NCI-H2196 (cell line): Measurements from ENCODE around the gene RAPGEF4.
A peak's percentile ranks its signal among the peaks of the same experiment; 100 is the strongest.

Source experiments
- DNase-seq: peaks from one replicate; lab custom pipeline; 2025; ENCODE audit not compliant: unreplicated experiment; lab: John Stamatoyannopoulos, UW

RAPGEF4 gene

GRCh38 chr2:173053043-173053699 is 317.5 kb downstream of the RAPGEF4 start:
- no peak for DNase-seq

GRCh38 chr2:173054466-173054865 is 318.8 kb downstream of the RAPGEF4 start:
- DNase-seq: no peak

GRCh38 chr2:173056705-173057364 is 321.2 kb downstream of the RAPGEF4 start:
- no peak for DNase-seq

- DNase-seq: no peak
These were observed 322.5 kb downstream of the RAPGEF4 start for GRCh38 chr2:173058097-173058496.

- DNase-seq: no peak
These were observed 323.0 kb downstream of the RAPGEF4 start for GRCh38 chr2:173058673-173059072.

- no peak for DNase-seq
These were observed 323.6 kb downstream of the RAPGEF4 start for GRCh38 chr2:173059292-173059691.

- DNase-seq: no peak
These were observed 324.4 kb downstream of the RAPGEF4 start for GRCh38 chr2:173059971-173060461.

GRCh38 chr2:173062801-173063200 is 327.2 kb downstream of the RAPGEF4 start:
- DNase-seq: no peak

- no peak for DNase-seq
These were observed 328.6 kb downstream of the RAPGEF4 start for GRCh38 chr2:173064151-173064805.

- no peak for DNase-seq
These were observed 331.4 kb downstream of the RAPGEF4 start for GRCh38 chr2:173066887-173067676.

GRCh38 chr2:173075056-173075780 is 339.6 kb downstream of the RAPGEF4 start:
- DNase-seq: peak; percentile 42

GRCh38 chr2:173075781-173076580 is 340.3 kb downstream of the RAPGEF4 start, which contains the start of gene MAP3K20:
TSS of gene MAP3K20 (plus strand) at chr2:173075846. CDS start at chr2:173091032, 15,186 bp downstream.
- DNase-seq: peak; percentile 61

GRCh38 chr2:173076581-173077345 is 341.1 kb downstream of the RAPGEF4 start:
- DNase-seq: no peak

- no peak for DNase-seq
These were observed 342.0 kb downstream of the RAPGEF4 start for GRCh38 chr2:173077506-173078177.

- no peak for DNase-seq
These were observed 343.5 kb downstream of the RAPGEF4 start for GRCh38 chr2:173079141-173079540.

- no peak for DNase-seq
These were observed 344.6 kb downstream of the RAPGEF4 start for GRCh38 chr2:173079973-173080860.

GRCh38 chr2:173086518-173087213 is 351.0 kb downstream of the RAPGEF4 start:
- DNase-seq: no peak
